Measurements from ENCODE around the gene GALNT17.

Gene GALNT17

GRCh38 chr7:71466448-71467145 is 334.7 kb downstream of the GALNT17 start:
- DNase-seq = no peak

DNA sequence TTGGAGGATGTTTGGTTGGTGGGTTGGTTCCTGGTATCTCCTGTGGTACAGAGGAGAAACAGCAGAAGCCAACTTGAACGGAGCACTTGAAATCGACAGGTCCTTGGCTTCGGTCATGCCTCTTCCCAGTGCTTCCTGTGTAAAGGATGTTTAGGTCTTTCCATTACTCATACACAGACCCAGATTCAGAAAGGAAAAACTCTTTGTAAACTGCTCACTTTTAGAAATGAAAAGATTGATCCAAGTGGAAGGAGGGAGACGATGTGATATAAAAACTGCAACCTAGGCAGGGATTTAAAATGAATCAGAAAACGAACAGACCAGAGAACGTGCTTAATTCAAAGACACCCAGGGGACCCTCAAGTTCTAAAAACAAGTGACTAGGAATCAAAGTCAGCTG is 338.4 kb downstream of the GALNT17 start:
- DNase-seq = no peak

- no peak for DNase-seq
These were observed 338.9 kb downstream of the GALNT17 start for GRCh38 chr7:71470830-71471229.

DNA sequence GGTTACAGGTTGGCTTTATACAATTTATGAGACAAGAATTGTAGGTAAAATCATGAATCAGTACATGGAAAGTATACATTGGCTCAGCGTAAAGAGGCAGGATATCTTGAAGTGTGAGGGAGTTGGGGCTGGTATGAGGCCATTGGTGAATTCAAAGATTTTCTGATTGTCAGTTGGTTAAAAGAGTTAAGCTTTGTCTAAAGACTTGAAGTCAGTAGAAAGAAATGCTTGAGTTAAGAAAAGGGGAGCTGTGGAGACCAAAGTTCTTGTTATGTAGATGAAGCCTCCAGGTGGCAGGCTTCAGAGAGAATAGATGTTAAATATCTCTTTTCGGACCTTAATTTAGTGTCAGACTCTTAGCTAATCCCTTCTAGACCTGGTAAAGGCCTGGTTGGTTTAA is 341.0 kb downstream of the GALNT17 start:
- DNase-seq = no peak

DNA sequence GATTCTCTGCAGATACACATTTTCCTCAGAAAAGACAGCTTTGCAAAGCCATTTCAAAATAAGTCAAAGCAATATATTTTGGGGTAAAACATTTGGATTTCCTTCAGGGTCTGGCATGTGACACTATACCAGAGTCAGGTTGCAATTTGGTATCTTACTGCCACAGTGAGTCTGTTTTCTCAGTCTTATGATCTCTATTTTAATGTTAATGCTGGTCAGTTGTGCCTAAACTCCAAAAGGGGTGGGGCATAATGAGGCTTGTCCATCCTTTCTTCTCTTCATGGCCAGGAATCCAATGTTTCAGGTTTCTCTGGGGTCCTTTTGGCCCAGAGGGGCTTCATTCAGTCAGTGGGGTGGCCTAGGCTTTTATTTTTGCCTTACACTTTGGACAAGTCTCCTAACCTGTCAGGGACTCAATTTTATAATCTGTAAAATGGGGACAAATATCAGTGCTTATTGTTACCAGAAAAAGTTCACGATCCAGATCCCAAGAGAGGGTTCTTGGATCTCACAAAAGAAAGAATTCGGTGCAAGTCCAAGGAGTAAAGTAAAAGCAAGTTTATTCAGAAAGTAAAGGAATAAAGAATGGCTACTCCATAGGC is 341.5 kb downstream of the GALNT17 start:
- DNase-seq = no peak

- no peak for DNase-seq
These were observed 345.5 kb downstream of the GALNT17 start for GRCh38 chr7:71477441-71477840.

- no peak for DNase-seq
These were observed 347.3 kb downstream of the GALNT17 start for GRCh38 chr7:71479231-71479630.

DNA sequence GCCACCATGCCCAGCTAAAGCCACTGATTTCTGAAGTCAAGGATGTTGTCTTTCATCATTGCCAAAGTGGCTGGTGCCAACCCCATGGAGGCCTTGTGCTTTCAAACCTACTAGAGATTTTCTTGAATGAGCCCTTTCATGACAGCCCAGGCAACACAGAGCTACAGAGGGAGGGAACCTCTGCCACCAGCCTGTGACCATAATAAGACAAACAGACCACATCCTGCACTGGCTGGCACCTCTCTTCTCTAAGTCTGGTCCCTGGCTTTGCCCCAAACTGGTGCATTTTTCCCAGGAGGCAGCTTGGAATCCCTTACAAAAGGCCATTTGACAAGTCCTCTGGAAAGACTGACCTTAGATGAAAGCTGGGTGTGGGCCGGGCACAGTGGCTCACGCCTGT is 348.8 kb downstream of the GALNT17 start:
- no peak for DNase-seq

- no peak for DNase-seq
These were observed 350.3 kb downstream of the GALNT17 start for GRCh38 chr7:71482284-71482683.

GRCh38 chr7:71484380-71484779 is 352.4 kb downstream of the GALNT17 start:
- no peak for DNase-seq

DNA sequence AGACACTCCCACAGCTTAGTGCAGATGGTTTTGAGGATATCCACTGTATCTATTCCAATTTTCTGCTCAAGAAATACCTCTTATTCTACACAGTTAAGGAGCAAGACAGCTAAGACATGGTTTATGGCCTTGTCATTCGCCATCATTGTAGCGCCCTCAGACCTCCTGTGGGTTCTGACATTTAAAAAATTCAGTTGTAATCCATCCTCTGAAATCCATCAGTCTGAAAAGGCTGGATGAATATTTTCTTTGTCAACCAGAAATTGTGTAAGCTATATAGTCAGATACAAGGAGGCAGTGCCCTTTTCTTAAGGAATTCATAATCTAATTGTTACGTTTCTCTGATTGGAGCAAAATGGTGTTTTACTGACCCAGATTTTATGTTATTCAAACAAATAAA is 353.6 kb downstream of the GALNT17 start:
- no peak for DNase-seq

GRCh38 chr7:71486414-71486813 is 354.5 kb downstream of the GALNT17 start:
- DNase-seq = no peak

GRCh38 chr7:71486856-71487628 is 355.1 kb downstream of the GALNT17 start:
- DNase-seq = no peak

- no peak for DNase-seq
These were observed 356.4 kb downstream of the GALNT17 start for GRCh38 chr7:71488308-71488707.

DNA sequence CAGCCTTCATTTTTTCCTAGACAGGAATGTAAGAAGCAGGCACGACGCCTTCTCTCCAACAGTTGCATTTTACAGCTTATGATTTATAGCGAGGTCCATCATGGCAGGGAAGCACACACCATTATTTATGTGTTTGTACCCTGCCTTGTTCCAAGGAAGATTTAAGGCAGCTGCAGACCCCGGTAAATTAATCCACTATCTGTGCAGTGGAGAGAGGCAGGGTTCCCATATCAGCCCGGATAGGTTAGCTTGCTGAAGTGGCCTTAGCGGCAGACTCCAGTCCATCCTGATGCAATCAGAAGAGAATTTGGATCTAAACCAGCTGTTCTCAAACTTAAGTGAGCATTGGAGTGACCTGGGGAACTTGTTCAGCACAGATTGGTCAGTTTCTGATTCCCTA is 359.4 kb downstream of the GALNT17 start:
- no peak for DNase-seq

DNA sequence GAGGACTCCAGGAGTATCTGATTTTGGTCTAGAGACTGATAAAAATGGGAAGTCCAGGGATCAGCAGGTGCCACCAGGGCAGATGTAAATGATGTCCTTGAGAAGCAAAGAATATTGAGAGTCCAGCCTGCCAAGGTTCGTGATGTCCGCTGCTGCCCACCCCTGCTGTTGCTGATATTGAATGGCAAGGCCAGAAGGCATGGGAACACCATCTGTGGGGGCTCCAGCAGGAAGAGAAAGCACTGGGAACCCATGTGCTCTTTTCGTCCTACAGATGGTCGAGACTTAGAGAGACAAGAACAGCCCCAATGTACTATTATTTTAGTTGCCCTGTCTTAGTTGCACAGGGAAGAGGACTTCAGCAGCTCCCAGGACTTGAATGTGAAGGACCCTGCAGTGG is 363.9 kb downstream of the GALNT17 start:
- no peak for DNase-seq

DNA sequence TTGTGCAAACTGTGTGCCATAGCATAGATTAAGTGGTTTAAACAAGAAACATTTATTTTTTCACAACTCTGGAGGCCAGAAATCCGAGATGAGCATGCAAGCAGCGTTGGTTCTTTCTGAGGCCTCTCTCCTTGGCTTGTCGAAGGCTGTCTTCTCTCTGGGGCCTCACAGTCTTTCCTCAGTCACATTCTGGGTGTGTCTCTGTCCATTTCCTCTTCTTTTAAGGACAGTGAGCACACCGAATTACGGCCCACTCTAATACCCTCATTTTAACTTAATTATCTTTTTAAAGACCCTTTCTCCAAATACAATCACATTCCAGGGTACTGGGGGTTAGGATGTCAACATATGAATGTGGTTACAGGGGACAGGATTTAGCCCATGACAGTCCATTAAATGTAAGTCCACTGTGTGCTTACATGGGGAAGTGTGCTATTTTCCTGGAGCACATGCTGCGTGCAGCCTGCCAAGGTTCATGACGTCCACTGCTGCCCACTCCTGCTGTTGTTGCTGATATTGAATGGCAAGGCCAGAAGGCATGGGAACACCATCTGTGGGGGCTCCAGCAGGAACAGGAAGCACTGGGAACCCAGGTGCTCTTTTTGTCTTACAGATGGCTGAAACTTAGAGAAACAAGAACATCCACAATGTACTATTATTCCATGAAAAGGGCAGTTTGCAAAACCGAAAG is 365.5 kb downstream of the GALNT17 start:
- DNase-seq = no peak

DNA sequence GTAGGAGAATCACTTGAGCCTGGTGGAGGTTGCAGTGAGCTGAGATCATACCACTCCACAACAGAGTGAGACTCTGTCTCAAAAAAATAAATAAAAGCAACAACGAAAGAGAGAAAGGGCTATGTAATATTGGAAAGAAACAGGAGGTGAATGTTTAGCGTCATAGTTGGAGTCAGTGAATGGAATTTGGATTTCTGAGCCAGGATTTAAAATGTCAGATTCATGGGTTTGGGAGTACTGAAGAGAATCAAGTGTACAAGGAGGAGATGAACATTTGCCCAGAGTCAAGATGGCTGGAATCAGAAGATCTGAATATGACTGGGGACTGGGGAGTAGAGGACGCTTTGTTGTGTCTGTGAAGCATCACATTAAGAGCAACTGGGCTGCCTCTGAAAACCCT is 366.4 kb downstream of the GALNT17 start:
- DNase-seq = no peak

DNA sequence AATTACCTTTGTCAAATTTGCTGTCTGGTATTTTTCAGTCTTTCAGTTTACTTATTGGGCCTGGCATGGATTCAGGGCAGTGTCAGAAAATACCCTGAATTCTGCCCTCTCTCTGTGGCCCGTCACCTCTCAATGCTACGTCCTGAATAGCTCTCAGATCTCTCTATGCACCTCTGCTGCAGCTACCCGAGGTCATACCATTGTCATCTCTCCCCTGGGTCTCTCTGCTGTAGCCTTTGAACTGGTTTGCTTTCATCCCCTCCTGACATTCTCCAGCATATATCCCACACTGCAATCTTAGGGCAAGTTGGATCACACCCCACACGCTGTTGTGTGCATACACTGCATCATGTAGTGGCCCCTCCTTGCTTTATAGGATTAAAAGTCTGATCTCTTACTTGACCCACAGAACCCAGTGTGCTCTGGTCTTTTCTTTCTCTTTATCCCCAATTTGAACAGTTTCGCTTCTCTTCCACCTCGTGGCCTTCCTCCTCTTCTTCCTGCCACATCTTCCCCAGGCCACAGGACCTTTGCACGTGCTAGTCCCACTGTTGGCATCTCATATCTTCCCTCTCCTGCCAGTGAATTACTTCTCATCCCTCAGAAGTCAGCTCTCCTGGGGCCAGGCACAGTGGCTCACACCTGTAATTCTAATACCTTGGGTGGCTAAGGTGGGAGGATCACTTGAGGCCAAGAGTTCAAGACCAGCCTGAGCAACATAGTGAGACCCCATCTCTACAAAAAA is 372.9 kb downstream of the GALNT17 start:
- DNase-seq = no peak

DNA sequence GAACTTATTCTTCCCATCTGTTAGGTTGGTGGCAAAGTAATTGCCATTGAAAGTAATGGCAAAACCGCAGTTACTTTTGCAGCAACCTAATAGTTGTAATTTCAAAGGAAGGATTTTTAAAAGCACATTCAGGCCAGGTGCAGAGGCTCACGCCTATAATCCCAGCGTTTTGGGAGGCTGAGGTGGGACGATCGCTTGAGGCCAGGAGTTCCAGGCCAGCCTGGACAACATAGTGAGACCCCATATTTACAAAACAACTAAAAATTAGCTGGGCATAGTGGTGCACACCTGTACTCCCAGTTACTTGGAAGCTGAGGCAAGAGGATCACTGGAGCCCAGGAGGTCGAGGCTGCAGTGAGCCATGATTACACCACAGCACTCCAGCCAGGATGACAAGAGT is 374.9 kb downstream of the GALNT17 start:
- DNase-seq = no peak

DNA sequence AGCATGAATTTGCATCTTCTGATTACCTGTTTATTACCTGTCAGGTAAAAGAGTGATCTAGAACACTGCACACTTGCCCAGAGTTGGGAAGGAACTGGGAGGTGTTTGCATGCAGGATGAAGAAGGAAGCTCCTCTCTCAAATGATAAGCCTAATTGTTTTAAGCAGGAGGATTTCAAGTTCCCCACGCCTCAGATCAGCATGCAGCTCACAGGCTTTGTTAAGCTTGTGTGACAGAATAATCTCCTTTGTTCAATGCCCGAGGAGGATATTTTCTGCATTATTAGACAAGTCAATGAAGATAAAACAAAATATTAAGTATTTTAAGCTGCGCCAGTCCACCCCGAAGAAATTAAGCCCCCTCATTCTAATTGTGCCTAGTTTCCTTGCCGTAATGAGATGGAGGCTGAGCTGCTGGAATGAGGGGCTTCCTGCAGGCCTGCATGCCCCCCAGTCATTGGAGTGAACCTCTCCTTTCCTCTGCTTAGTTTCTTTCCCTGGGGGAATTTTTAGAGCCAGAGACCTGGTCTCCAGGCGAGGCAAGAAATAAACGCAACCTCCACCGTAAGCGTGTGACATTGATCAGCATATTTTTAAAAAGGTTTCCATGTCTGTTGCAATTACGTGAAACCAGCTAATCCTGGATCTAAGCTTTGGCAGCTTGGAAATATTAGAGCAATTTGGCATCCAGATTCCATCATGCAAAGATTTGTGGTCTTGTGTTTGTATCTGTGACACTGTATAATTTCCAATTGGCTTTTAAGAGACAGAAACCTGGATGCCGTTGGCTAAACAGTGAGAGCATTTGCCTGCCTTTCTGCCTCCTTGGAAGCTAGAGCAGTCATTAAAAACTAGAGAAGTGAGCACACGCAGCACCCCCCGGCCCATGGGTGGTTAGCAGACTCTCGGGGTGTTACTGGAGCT is 376.0 kb downstream of the GALNT17 start:
- DNase-seq = no peak

GRCh38 chr7:71509381-71509780 is 377.4 kb downstream of the GALNT17 start:
- no peak for DNase-seq
